MCF 10A (cell line): ENCODE measurements around the gene MT1X. TPM values are rescaled to one million over a fixed set of nuclear protein-coding genes. Genes with fewer than 3 reads are reported as not detected.
A peak's percentile ranks its signal among the peaks of the same experiment; 100 is the strongest.

Experiments
- Bru-seq: library from RNA; stranded (reverse); fragments of 400-500 nt; gene quantifications from one replicate; lab custom pipeline; 2021; lab: Mats Ljungman, UMichigan
- BruChase-seq, 2 experiments: library from RNA; stranded (reverse); fragments of 400-500 nt; gene quantifications; one replicate each; lab custom pipeline; 2021; lab: Mats Ljungman, UMichigan
- BruUV-seq: library from RNA; stranded (reverse); fragments of 400-500 nt; replicated peaks from 2 replicates; lab custom pipeline; 2021; lab: Mats Ljungman, UMichigan
- CTCF ChIA-PET: fragments of 300-600 bp; sonication (Branson Sonifier 250); formaldehyde crosslinking; extraction: SDS; loops from one replicate; lab custom pipeline; 2021; ENCODE audit warnings: antibody characterized with exemption, inconsistent platforms; lab: Yijun Ruan, JAX
- POLR2A ChIA-PET: fragments of 300-600, 350-650 bp; sonication (Branson Sonifier 250); formaldehyde crosslinking; extraction: SDS; loops from one replicate; lab custom pipeline; 2020; ENCODE audit warnings: antibody characterized with exemption, inconsistent platforms; lab: Yijun Ruan, JAX
- DNase-seq: peaks from one replicate; pipeline ENCODE4 v3.0.0-alpha.2; 2018; ENCODE audit not compliant: unreplicated experiment
- H3K27ac Mint-ChIP-seq: one replicate; pipeline ENCODE4 v1.8.0; 2022; ENCODE audit warnings: mild to moderate bottlenecking, low read depth, mixed read lengths; ENCODE audit not compliant: unreplicated experiment
- H3K27me3 Mint-ChIP-seq: one replicate; pipeline ENCODE4 v1.8.0; 2022; ENCODE audit warnings: mixed read lengths; ENCODE audit not compliant: insufficient read depth, unreplicated experiment
- H3K36me3 Mint-ChIP-seq: one replicate; pipeline ENCODE4 v1.8.0; 2022; ENCODE audit warnings: mild to moderate bottlenecking, moderate library complexity, mixed read lengths; ENCODE audit not compliant: insufficient read depth, unreplicated experiment
- H3K4me1 Mint-ChIP-seq: one replicate; pipeline ENCODE4 v1.8.0; 2022; ENCODE audit warnings: mixed read lengths; ENCODE audit not compliant: insufficient read depth, unreplicated experiment
- H3K4me3 Mint-ChIP-seq: one replicate; pipeline ENCODE4 v1.8.0; 2022; ENCODE audit warnings: mild to moderate bottlenecking, moderate library complexity, mixed read lengths; ENCODE audit not compliant: unreplicated experiment
- H3K9me3 Mint-ChIP-seq: one replicate; pipeline ENCODE4 v1.8.0; 2022; ENCODE audit warnings: mixed read lengths; ENCODE audit not compliant: unreplicated experiment
- intact Hi-C: fragments of 100-400 bp; cut with micrococcal nuclease; formaldehyde crosslinking; loops from 2 replicates; pipeline ENCODE4 v1.14.1; 2022
- long read RNA-seq: library from polyadenylated mRNA; stranded (forward); transcript quantifications from one replicate; pipeline ENCODE4 v2.0.0, GENCODE V29; 2022
- total RNA-seq: library from RNA; stranded (reverse); gene quantifications from 2 replicates; pipeline ENCODE4 v1.2.3, GENCODE V29; 2022
- TF ChIP-seq, protein P1 (sequence below): fragments of 200-600 bp; IDR thresholded peaks from one replicate; pipeline ENCODE4 v1.8.0; 2022; ENCODE audit warnings: antibody characterized with exemption, mild to moderate bottlenecking; ENCODE audit not compliant: unreplicated experiment

Gene MT1X
- total RNA-seq (79.3 and 108 TPM in 2 replicates), Bru-seq, nascent RNA (percentile 87 among the genes with signal in this experiment), BruChase-seq, experiment 1, labeled RNA remaining after a 6-hour chase (percentile 93 among the genes with signal in this experiment), BruChase-seq, experiment 2, labeled RNA remaining after a 2-hour chase (percentile 90 among the genes with signal in this experiment)
- long read RNA-seq, transcript MT1X-201 (3 exons, 450 nt) = major isoform, 106 of 109 reads
- long read RNA-seq, partial matches to known transcripts = 0 of 109 reads
- long read RNA-seq, other reads (novel, unspliced or antisense) = 1 of 109 reads

DNA sequence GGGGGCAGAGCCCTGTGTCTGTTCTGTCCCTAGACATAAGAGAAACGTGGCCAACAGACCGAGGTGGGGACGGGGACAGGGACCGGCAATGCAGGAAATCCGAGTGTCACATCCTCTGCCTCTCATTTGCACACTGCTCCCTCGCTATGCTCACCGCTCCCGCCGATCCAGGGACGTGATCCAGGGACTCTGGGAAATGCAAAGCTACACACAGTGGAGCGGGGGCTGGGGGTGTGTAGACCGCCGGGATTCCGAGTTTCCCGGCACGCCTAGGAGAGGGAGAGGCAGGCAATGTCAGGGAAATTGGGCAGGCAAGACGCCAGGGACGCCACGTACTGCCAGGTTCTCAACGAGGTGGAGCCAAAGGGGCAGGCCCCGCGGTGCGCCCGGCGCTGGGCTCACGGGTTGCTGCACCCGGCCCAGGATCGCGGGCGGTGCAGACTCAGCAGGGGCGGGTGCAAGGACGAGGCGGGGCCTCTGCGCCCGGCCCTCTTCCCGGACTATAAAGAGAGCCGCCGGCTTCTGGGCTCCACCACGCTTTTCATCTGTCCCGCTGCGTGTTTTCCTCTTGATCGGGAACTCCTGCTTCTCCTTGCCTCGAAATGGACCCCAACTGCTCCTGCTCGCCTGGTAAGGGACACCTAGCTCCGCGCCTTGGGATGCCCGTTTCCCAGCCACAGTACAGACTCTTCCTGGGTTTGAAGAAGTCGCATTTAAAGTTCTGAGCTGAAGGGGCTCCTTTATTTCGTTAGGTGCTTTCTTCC is at the start of gene MT1X:
MT1X (plus strand) TSS at position 532 of the 764 bp plus-strand sequence; CDS start at position 603, 71 bp downstream.
- ChIA-PET CTCF (interaction anchor here (0.6 to 2.1 kb wide), 7 partner anchors 16 to 537 kb away, joined by 3 to 12 read pairs (median 3); no protein-coding TSS in a partner anchor), POLR2A (interaction anchor here (0.7 to 14.3 kb wide), 34 partner anchors 9 to 1128 kb away, joined by 3 to 793 read pairs (median 6); partner anchors contain the start of genes BBS2, MT1E, MT1F and MT2A)
- Mint-ChIP-seq H3K9me3 (no peaks in the 10 kb centered on the region), H3K4me1 (peaks cover 26% of the 10 kb centered on the region), H3K36me3 (peaks cover 21% of the 10 kb centered on the region), H3K4me3 (peak within 1 kb of the TSS; percentile 70), H3K27ac (peak within 1 kb of the TSS; percentile 67), H3K27me3 (no peaks in the 10 kb centered on the region)
- intact Hi-C loops = no loop called here
- DNase-seq = peak; percentile 95
- TF ChIP-seq, protein P1, sequence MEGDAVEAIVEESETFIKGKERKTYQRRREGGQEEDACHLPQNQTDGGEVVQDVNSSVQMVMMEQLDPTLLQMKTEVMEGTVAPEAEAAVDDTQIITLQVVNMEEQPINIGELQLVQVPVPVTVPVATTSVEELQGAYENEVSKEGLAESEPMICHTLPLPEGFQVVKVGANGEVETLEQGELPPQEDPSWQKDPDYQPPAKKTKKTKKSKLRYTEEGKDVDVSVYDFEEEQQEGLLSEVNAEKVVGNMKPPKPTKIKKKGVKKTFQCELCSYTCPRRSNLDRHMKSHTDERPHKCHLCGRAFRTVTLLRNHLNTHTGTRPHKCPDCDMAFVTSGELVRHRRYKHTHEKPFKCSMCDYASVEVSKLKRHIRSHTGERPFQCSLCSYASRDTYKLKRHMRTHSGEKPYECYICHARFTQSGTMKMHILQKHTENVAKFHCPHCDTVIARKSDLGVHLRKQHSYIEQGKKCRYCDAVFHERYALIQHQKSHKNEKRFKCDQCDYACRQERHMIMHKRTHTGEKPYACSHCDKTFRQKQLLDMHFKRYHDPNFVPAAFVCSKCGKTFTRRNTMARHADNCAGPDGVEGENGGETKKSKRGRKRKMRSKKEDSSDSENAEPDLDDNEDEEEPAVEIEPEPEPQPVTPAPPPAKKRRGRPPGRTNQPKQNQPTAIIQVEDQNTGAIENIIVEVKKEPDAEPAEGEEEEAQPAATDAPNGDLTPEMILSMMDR = no peak
- BruUV-seq = no TSS peak

DNA sequence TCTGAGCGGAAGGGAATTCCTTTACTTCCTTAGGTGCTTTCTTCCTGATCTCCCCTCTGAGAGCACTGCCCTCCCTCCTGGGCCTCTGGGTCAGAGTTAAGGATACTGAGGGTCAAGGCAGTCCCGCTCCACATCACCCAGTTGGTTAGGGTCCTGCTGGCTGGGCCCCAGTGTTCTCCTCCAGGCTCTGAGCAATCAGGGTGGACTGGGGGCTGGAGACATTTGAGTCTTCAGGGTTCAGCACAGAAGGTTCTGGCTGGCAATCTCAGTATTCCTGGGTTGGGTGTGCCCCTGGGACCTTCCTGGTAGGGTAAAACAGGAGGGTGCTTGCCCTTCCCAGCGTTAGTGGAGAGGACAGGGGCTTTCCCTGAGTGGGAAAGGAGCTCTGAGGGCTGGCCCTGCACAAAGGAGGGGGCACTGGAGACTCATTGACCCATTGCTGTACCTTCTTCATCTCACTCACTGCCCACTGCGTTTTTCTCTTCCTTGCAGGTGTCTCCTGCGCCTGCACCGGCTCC is 49.4 kb upstream of the MT1X start:
- no peak for DNase-seq
- Mint-ChIP-seq H3K36me3 (peaks cover 3% of the 10 kb centered on the region), H3K27ac (no peak overlapping the region), H3K4me1 (peaks cover 21% of the 10 kb centered on the region), H3K9me3 (no peaks in the 10 kb centered on the region), H3K4me3 (no peak overlapping the region), H3K27me3 (no peaks in the 10 kb centered on the region)
- ChIA-PET POLR2A (interaction anchor here (0.7 to 1.6 kb wide), 5 partner anchors 14 to 52 kb away, joined by 3 to 4 read pairs (median 4); partner anchors contain the start of gene MT2A), CTCF (interaction anchor here (0.7 kb wide), 1 partner anchor 11 kb away, joined by 4 read pairs; no protein-coding TSS in a partner anchor)
- intact Hi-C loops = no loop called here
- TF ChIP-seq, protein P1 = no peak
- no TSS peak for BruUV-seq

DNA sequence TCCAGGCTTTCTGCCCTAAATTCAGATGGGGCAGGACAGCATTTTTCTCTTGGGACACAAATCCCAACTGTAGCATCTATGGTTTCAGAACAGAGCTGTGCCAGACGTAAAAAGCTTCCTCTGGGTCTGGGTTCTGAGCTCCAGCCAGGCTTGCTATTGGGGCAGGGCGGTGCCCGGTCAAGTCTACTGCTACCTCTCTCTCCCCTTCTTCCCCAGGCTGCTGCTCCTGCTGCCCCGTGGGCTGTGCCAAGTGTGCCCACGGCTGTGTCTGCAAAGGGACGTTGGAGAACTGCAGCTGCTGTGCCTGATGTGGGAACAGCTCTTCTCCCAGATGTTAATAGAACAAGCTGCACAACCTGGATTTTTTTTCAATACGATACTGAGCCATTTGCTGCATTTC is 48.7 kb upstream of the MT1X start:
- H3K27me3 Mint-ChIP-seq = no peaks in the 10 kb centered on the region

More for the DNA sequence above, 48.7 kb upstream of the MT1X start:
- Mint-ChIP-seq H3K9me3 (no peaks in the 10 kb centered on the region), H3K4me1 (peaks cover 20% of the 10 kb centered on the region), H3K4me3 (no peak overlapping the region), H3K27ac (no peak overlapping the region), H3K36me3 (no peaks in the 10 kb centered on the region)
- TF ChIP-seq, protein P1 = no peak
- ChIA-PET POLR2A (interaction anchor here (0.7 to 1.6 kb wide), 6 partner anchors 14 to 51 kb away, joined by 3 to 5 read pairs (median 4); partner anchors contain the start of genes MT1X and MT2A), CTCF (interaction anchor here (0.7 to 1.3 kb wide), 2 partner anchors 8 to 10 kb away, joined by 4 to 5 read pairs; partner anchors contain the start of gene MT1E)
- no TSS peak for BruUV-seq
- intact Hi-C loops = no loop called here
- DNase-seq = no peak
